GM21423 (cell line): ENCODE data around the gene SMIM8.
"Not testable (repeated sequence)": the region's sequence is repeated elsewhere in the genome, so short reads cannot be mapped to it uniquely, and the experiment has no call there.

Source experiments
- ATAC-seq: cut with Tn5 transposase; IDR thresholded peaks from one replicate; pipeline ENCODE4 v1.9.1; 2021; ENCODE audit warnings: mild to moderate bottlenecking, moderate library complexity; ENCODE audit not compliant: unreplicated experiment

Gene SMIM8, protein sequence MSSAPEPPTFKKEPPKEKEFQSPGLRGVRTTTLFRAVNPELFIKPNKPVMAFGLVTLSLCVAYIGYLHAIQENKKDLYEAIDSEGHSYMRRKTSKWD

GRCh38 chr6:87322304-87323212 lies at the start of gene SMIM8:
Gene SMIM8 (plus strand): TSS chr6:87322588. CDS start chr6:87337032, 14,444 bp downstream.
- ATAC-seq: peak; percentile 99

DNA sequence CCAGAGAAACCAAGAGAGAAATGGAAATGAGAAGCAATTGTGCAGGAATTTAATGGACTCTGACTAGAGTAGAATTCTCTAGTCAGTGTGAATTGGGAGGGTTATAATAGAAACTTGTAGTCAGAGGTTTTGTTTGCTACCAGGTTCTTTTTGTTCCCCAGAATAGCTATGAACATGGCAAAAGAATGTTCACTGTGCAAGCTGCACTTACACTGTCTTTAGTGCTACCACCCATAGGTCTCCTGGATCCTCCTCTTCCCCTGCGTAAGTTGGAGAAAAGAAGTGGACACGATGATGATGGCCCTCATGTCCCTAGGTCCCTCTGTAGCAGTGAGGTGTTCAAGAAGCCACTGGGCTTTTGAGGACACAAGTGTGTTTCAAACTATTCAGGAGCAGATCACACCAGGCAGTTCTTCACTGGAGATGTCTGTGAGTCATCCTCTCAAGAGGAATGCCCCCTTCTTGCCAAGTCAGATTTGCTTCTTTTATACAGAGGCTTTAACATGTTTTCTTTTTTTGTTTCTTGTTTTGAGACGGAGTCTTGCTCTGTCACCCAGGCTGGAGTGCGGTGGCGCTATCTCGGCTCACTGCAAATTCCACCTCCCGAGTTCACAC lies 47.6 kb upstream of the SMIM8 start:
- ATAC-seq: no peak

DNA sequence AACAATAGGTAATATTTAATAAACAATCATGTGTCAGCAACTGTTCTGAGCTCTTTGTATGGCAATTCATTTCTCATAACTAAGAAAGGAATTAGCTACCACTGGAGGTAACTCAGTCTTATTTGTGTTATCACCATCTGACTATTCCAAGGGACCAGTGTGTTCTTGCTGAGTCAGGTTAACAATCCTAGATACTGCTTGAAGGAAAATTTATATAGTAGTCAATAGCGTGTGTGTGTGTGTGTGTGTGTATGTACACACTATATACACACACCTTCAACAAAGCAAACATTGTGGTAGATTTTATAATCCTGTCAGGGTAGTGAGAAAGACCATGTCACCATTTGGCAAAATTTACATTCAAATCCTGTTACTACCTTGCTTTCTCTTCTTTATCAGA lies 45.8 kb upstream of the SMIM8 start:
- no peak for ATAC-seq

DNA sequence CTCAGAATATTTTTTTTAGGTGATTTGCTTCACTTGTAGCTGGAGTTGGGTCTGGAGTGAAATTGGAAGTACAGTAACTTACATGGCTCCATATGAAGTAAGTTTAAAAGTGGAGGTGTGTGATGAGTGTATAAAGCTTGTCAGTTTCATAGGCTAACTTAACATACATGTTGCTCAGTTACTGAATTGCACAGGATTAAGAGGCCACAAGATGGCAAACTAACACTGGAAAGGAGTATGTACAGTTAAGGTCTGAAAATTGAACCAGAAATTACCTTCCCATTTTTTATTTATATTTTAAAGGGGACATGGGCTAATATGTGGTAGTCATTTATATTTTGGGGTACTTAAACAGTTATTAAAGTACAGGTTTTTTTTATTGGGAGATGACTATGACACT lies 45.3 kb upstream of the SMIM8 start:
- no peak for ATAC-seq

GRCh38 chr6:87279196-87279595 lies 43.2 kb upstream of the SMIM8 start:
- ATAC-seq: no peak

DNA sequence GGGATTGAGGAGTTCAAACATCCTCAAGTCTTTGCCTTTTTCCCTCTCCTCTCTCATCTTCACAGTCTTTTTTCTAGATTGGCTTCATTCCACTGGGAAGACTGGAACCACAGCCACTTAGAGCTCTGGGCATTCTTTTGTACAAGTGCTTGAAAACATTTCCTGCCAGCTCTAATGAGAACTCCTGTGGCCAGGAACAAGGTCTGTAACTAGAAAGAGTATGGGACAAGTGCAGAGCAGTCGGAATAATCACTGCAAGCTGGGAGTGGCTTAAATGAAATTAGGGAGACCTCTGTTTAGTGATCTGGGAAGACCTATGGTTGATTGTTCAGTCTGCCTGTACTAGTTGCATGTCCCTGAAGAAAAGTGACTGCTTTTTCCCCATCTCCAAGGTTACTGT lies 41.0 kb upstream of the SMIM8 start:
- ATAC-seq: no peak

- ATAC-seq: no peak
Measured at GRCh38 chr6:87282743-87283142, 39.6 kb upstream of the SMIM8 start.

- ATAC-seq: no peak
Measured at GRCh38 chr6:87283461-87283860, 38.9 kb upstream of the SMIM8 start.

GRCh38 chr6:87287251-87287650 lies 35.1 kb upstream of the SMIM8 start:
- no peak for ATAC-seq

- ATAC-seq: no peak
Measured at GRCh38 chr6:87289571-87289970, 32.8 kb upstream of the SMIM8 start.

- no peak for ATAC-seq
Measured at GRCh38 chr6:87291883-87292282, 30.5 kb upstream of the SMIM8 start.

DNA sequence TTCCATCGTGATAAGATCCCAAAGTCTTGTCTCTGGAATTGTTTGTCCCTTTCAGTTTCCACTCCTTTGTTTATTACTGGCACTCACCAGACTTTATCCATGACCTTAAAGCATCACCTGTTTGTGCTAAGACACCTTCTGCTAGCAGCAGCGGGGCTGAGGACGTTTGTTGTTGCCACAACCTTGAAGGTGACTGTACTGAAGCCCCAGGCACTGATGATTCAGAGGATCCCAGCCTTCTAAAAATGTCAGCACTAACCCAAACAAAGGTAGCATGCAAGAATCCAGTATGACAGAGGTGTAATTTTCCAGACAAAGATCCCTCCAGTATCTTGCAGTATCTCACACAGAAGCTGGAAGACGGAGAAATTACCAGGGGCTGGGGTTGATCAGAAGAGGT lies 28.9 kb upstream of the SMIM8 start:
- no peak for ATAC-seq

GRCh38 chr6:87297119-87297518 lies 25.3 kb upstream of the SMIM8 start:
- no peak for ATAC-seq

DNA sequence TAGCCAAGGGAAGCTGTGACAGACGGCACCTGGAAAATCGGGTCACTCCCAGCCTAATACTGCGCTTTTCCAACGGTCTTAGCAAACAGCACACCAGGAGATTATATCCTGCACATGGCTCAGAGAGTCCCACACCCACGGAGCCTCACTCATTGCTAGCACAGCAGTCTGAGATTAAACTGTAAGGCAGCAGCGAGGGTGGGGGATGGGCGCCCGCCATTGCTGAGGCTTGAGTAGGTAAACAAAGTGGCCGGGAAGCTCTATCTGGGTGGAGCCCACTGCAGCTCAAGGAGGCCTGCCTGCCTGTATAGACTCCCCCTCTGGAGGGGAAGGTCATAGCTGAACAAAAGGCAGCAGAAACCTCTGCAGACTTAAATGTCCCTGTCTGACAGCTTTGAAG lies 21.1 kb upstream of the SMIM8 start:
- not testable (repeated sequence) for ATAC-seq

DNA sequence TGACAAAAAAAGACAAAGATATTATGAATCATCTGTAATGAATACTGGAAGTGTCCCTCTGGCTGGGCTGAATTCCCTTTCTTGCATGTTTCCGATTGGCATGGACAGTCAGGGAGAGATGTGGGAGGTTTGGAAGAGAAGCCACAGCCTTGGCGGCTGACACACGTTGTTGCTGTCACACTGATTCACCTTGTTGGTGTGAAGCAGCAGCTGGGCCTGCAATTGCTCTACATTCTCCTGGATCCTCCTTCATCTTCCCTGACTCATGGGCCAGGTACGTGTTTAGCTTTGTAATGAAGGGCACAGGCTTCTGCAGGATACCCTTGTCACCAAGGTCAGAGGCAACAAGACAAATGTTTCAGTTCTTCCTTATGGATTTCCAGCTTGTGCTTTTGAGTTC lies 13.4 kb upstream of the SMIM8 start:
- ATAC-seq: no peak

- ATAC-seq: no peak
Measured at GRCh38 chr6:87312860-87313259, 9.5 kb upstream of the SMIM8 start.

DNA sequence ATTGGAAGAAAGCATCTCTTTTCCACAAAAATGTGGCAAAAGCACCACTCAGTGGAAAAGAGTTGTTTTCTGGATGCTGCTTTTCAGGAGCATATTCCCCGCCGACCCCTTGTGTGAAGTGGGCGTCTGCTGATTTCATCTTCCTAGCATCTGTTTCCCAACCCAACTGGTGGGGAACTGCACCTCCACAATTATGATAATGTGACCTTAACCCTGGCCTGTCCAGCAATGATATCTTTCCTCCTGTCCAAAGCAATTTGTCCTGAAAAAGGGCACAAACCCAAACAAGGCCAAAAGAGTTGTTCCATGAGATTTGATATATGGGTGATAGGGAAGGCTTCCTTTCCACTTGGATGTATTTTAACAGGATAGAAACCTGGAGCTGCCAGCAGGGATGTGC lies 7.3 kb upstream of the SMIM8 start:
- no peak for ATAC-seq

GRCh38 chr6:87319271-87319987 lies 3.0 kb upstream of the SMIM8 start:
- ATAC-seq: no peak

DNA sequence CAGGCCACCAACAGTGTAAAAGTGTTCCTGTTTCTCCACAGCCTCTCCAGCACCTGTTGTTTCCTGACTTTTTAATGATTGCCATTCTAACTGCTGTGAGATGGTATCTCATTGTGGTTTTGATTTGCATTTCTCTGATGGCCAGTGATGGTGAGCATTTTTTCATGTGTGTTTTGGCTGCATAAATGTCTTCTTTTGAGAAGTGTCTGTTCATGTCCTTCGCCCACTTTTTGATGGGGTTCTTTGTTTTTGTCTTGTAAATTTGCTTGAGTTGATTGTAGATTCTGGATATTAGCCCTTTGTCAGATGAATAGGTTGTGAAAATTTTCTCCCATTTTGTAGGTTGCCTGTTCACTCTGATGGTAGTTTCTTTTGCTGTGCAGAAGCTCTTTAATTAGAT lies 1.5 kb downstream of the SMIM8 start:
- not testable (repeated sequence) for ATAC-seq

DNA sequence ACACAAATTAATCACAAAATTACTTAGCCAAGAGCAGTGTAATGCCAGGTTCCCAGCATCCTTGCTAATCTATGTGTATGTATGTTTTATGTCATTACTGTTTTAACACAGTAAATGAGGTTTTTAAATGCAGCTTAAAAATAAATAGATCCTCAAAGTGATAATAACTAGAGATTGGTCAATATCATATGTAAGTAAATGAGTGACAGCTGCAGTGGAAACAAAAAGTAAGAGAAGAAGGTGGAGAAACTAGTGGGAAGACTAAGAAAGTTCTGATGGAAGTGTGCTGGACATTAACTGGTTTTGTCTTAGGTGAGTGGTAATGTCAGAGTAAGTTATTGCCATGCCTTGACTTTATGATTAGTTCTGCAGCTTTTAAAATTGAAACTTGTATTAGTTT lies 8.6 kb downstream of the SMIM8 start:
- ATAC-seq: no peak

DNA sequence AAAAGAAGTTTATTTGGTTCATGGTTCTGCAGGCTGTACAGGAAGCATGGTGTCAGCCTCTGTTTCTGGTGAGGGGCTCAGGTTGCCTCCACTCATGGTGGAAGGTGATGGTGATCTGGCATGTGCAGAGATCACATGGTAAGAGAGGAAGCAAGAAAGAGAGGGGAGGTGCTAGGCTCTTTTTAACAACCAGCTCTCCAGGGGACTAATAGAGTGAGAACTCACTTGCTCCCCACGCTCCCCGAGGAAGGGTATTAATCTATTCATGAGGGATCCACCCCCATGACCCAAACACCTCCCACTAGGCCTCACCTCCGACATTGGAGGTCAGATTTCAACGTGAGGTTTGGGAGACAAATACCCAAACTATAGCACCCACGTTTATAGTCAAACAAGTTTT lies 10.6 kb downstream of the SMIM8 start:
- no peak for ATAC-seq
